Fibroblast of gingiva (primary cell): ENCODE data around the gene OR2Y1.
A peak's percentile ranks its signal among the peaks of the same experiment; 100 is the strongest.
"Not testable (repeated sequence)": the region's sequence is repeated elsewhere in the genome, so short reads cannot be mapped to it uniquely, and the experiment has no call there.

ENCODE experiments used
- DNase-seq: peaks from one replicate; pipeline ENCODE4 v3.0.0-alpha.2; 2011; ENCODE audit warnings: low read depth

The OR2Y1 gene

DNA sequence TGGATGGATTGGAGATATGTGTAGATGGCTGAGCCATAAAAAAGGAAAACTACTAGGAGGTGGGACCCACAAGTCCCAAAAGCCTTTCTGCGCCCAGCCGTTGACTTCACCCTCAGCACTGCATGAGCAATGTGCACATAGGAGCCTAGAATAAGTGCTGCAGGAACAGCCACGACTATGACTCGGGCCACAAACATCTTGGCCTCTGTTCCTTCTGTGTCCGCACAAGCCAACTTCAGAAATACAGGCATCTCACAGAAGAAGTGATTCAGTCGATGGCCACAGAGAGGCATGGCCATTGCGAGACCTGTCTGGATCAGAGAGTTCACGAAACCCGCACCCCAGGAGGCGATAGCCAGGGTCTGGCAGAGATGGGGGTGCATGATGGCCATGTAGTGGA lies 587 bp downstream of the OR2Y1 start:
- no peak for DNase-seq

DNA sequence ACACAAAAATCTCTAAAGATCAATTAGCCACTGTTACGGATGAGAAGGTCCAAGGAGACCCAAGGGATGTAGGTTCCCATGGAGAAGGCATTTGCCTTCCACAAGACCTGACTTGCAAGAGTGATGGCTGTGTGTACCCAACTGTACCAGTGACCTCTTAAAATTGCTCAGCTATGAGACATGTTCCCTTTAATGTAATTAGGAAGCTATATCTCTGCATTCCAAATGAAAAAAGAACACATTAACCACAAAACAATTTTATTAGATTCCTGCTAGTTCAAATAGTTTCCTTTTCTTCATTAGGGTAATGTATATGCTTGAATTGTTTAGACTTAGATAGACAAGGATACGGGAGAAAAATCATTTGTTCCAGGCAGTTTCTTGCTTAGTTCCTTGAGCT lies 3.3 kb downstream of the OR2Y1 start:
- DNase-seq = no peak

DNA sequence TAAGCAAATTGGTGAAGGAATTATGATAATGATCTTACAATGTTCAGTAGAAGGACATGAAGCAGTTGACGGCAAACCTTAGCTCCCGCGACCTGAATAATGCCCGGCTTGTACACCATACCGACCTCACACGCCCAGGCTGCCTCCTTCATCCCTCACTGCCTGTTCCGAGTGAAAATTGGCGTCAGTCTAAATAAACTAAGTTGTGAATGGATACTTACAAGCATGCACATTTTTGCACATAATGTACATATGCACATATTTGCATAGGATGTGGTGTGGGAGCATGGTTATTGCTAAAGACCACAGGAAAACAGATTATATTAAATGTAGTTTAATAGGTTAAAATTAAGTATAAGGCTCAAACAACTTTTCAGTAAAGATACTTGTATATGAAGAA lies 14.9 kb downstream of the OR2Y1 start:
- no peak for DNase-seq

DNA sequence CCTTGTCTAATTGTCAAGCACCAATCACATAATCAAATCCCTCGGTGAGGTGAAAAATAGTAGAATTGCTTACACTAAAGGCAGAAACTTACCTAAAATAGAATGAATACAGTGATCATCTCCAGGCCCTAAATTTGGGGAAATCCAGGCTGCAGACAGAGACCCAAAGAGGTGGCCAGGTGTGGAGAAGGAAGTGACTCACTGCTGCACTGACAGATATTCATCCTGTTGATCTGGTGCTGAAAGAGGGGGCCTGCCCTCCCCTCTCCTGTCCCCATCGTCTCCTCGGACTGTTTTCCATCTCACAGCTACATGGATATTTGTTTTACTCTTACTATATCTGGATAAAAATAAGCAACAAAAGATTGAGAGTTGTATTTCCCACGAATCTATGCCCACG lies 15.9 kb downstream of the OR2Y1 start:
- DNase-seq = no peak

DNA sequence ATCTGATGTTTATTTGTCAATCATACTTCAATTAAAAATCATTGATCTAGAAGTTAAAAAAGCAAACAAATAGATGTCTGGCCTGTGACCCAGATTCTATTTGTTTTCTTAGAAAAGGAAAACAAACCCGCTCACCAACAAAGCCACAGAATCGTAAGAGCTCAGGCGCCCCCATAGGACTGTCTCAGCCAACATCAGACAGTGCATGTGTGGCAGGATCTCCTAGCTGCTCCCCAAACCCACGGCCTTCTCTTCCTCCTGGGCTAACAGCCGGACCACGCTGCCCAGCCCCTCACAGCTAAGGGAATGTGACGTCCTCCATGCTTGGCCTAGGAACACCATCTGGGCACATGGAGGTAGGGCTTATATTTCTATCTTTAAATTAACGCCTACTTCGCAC lies 19.4 kb downstream of the OR2Y1 start:
- DNase-seq = no peak

DNA sequence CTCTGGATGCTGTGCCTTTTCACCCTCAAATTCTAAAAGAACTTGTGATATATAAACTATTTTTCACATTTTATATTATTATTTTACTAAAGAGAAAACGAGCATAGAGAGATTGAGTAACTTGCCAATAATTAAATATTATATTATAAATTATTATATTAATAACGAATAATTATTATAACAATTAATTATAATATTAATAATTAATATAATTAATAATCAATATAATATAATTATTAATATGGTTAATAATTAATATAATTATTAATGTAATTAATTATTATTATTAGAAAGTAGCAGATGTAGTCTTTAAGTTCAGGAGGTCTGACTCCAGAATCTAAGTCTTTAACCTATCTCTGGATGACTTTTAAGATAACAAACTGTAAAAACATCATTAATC lies 20.1 kb downstream of the OR2Y1 start:
- no peak for DNase-seq

DNA sequence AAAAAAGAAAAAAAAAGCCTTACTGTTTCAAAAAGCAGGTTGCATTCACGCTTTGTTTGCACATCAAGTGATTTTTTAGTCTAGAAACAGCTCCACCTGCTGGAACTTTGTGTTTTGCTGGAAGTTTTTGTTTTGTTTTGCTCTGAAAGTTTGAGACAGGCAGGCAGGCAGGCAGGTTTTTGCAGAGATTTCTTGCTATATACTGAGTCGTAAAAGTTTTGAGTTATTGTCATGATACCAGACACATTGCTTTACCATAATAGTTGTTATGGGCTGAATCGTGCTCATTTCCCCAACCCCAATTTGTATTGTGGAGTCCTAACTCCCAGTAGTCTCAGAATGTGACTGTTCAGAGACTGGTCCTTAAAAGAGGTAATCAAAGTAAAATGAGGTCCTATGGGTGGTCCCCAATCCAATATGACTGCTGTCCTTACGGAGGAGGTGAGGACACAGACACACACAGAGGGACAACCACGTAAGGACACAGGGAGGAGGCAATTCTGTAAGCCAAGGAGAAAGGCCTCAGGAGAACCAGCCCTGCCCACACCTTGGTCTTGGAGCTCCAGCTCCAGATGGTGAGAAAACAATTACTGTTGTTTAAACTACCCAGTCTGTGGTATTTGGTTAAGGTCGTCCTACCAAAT lies 20.9 kb downstream of the OR2Y1 start:
- DNase-seq = peak; percentile 6

DNA sequence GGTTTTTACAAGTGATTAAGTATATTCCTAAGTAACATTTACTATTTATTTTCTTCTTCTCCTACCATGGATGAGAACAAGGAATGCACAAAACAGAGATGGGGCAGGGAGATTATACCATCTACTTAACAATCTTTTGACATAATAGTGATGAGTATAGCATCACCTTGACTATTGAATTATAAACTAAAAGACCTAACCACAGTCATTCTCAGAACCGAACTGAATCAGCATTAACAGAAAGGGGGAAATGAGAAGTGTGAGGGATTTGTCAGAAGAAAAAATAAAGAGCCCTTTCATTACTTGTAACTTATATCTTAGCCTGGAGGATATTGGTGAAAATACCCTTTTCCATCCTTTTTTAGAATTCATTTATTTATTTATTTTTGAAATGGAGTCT lies 21.9 kb downstream of the OR2Y1 start:
- DNase-seq = no peak

DNA sequence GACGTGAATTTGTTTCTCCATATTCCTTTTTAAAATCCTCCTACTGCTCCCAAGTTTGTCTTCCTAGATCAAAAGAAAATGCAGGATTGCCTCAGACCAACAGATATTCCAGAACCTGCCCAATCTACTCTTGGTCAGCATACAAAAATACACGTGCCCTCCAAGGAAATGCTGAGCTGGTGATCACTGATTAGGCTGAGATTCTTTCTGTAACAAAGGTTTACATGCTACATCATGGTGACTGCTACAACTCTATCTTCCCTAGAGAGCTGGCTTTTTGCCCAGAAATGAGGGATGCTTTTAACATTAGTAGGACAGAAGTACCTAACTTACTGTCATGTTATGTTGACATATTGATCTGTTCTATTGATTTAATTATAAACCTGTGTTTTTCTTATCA lies 35.5 kb downstream of the OR2Y1 start:
- DNase-seq = no peak

DNA sequence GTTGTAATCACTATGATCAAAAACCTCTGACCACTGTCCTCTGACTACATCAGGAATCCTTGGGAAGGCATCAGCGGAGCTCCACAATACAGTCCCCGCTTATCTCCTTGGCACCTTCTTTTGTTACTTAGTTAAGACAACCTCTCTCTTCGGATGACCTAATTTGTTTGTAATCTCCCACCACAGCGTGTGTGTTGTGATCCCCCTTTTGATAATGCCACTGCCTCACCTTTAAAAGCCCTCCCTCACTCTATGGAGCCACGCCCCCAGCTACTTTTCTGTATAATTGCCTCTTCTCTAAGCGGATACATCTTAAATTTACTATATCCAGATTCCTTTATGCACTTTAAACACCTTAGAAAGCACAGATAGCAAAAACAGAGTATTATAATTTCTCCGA lies 35.9 kb downstream of the OR2Y1 start:
- no peak for DNase-seq

DNA sequence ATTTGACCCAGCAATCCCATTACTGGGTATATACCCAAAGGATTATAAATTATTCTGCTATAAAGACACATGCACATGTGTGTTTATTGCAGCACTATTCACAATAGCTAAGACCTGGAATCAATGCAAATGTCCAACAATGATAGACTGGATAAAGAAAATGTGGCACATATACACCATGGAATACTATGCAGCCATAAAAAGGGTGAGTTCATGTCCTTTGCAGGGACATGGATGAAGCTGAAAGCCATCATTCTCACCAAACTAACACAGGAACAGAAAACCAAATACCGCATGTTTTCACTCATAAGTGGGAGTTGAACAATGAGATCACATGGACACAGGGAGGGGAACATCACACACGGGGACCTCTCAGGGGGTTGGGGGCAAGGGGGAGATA lies 36.5 kb downstream of the OR2Y1 start:
- DNase-seq = not testable (repeated sequence)

DNA sequence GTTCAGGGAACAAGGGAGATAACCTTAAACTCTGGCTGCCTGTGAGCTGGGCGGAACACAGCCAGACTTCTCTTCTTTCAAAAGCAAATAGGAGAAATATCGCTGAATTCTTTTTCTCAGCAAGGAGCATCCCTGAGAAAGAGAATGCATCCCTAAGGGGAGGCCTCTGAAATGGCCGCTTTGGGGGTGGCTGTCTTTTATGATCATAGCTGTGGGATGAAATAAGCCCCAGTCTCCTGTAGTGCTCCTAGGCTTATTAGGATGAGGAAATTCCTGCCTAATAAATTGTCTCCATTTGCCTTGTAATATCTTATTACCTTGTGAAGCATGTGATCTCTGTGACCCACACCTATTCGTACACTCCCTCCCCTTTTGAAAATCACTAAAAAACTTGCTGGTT lies 39.4 kb downstream of the OR2Y1 start:
- not testable (repeated sequence) for DNase-seq

DNA sequence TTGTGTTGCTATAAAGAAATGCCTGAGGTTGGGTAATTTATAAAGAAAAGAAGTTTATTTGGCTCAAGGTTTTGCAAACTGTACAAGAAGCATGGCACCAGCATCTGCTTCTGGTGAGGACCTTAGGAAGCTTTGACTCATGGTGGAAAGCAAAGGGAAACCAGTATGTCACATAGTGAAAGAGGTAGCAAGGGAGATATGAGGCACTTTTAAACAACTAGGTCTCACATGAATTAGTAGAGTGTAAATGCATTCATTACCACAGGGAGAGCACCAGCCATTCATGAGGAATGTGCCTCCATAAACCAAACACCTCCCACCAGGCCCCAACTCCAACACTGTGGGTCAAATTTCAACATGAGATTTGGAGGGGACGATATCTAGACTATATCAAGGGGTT lies 40.8 kb downstream of the OR2Y1 start:
- no peak for DNase-seq

DNA sequence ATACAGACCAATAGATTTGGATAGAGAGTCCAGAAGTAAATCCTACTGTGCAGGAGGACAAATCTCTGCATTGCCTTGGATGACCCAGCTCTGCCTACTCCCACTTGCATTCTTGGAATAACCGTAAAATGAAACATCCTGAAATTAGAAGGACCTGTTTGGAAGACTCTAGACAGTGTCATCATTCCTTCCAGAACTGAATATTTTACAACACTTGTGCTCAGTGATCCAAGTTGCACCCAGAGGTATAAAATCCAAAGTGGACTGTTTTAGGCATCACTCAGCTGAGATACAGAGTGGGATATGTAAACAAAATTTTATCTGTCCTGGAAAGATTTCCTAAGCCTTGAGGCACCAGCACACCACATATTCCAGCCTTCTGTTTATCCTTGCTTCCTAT lies 43.7 kb downstream of the OR2Y1 start:
- DNase-seq = no peak

DNA sequence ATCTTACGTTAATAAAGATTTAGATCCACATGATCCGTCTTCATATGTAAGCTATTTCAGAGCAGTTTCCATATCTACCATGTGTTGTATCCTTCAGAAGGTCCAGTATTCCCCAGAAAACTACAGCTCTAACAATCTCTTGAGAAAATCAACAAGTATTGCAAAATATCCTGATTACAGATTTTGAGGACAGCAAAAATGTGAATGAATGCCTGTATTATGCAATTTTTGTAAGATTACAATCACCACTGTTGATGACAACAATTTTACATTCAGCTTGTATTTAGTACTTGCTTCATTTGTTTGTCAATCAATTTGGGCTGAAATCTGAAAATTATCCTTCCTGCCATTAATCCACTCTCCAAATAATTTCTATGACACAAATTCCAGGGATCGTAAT lies 47.4 kb downstream of the OR2Y1 start:
- DNase-seq = no peak

DNA sequence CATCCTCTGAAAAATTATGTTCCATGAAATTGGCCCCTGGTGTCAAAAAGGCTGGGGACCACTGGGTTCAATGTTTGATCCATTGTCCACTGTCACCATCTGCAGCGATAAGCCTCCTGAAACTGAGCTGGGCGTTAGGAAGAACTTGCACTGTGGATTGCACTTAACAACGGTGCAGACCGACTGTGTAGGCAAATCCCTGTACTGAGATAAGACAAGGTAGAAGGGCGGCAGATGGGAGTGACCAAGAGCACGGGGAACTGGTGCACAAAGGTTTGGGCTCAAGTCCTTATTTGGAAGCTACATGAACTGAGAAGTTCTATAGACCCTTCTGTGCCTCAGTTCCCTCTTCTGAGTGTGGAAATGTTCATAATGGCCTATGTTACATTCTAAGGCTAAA lies 48.8 kb downstream of the OR2Y1 start:
- no peak for DNase-seq

DNA sequence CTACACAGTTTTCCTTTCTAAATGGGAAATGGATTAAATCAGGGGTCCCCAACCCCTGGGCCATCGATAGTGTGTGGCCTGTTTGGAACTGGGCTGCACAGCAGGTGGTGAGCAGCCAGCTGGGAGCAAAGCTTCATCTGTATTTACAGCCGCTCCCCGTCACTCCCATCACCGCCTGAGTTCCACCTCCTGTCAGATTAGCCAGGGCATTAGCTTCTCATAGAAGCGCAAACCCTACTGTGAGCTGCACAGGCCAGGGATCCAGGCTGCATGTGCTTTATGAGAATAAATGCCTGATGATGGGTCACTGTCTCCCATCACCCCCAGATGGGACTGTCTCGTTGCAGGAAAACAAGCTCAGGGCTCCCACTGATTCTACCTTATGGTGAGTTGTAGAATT lies 49.3 kb downstream of the OR2Y1 start:
- no peak for DNase-seq

DNA sequence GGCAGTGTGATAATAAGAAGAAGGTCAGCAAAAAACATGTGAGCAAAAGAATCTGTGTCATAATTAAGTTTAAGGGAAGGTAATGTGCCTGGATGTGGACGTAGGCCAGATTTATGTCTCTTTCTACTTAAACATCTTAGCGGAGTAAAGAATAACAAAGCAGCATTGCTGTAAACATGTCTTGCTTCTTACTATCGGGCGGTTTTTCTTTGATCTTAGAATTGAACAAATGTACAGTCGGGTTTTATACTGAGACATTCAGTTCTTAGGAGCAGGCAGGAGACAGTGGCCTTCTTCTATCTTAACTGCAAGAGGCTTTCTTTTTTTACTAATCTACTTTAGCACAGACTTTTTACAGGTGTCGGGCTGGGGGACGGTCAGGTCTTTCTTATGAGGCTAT lies 50.1 kb downstream of the OR2Y1 start:
- DNase-seq = no peak
